H1 (cell line): ENCODE results near the gene CALHM5. TPM values are rescaled to one million over a fixed set of nuclear protein-coding genes. Genes with fewer than 3 reads are reported as not detected.

Experiments used
- CTCF ChIA-PET: fragments of 300-600 bp; sonication (Branson Sonifier 250); formaldehyde crosslinking; loops from one replicate; lab custom pipeline; 2021; ENCODE audit not compliant: partially characterized antibody; lab: Charles Lee
- POLR2A ChIA-PET: fragments of 300-600 bp; sonication (Branson Sonifier 250); formaldehyde crosslinking; loops from one replicate; lab custom pipeline; 2021; ENCODE audit warnings: inconsistent platforms; ENCODE audit not compliant: partially characterized antibody; lab: Charles Lee
- DNase-seq, 2 experiments: peaks; one replicate each; pipeline versions ENCODE4 v3.0.0 to v3.0.0-alpha.2; 2010 to 2022; ENCODE audit warnings: low spot score in 2 of 2, low read depth in 1 of 2, mixed read lengths in 1 of 2
- FAIRE-seq: peaks from 2 replicates; lab custom pipeline; 2011; peaks lifted over from hg19 to GRCh38; lab: Jason Lieb, UNC
- H2AFZ ChIP-seq: 2 replicates; pipeline ENCODE4 v1.8.1; 2012; ENCODE audit warnings: low read length, inconsistent platforms
- H2AK5ac ChIP-seq: 2 replicates; pipeline ENCODE4 v1.6.1; 2013; ENCODE audit warnings: low read depth, low read length
- H2BK120ac ChIP-seq: replicated peaks from 2 replicates; pipeline ENCODE3; 2013; ENCODE audit warnings: low read depth, low read length, inconsistent platforms
- H2BK12ac ChIP-seq: 2 replicates; pipeline ENCODE4 v1.6.1; 2013; ENCODE audit warnings: low read depth, low read length
- H2BK15ac ChIP-seq: 2 replicates; pipeline ENCODE4 v1.6.1; 2013; ENCODE audit warnings: low read length
- H2BK20ac ChIP-seq: 2 replicates; pipeline ENCODE4 v1.6.1; 2013; ENCODE audit warnings: low read length
- H2BK5ac ChIP-seq: 2 replicates; pipeline ENCODE4 v1.6.1; 2013; ENCODE audit warnings: low read depth, low read length
- H3K14ac ChIP-seq: 2 replicates; pipeline ENCODE4 v1.6.1; 2013; ENCODE audit warnings: inconsistent platforms; ENCODE audit not compliant: insufficient read length
- H3K18ac ChIP-seq: 2 replicates; pipeline ENCODE4 v1.6.1; 2013; ENCODE audit warnings: low read length; ENCODE audit errors: extremely low read depth
- H3K23ac ChIP-seq: 2 replicates; pipeline ENCODE4 v1.6.1; 2013; ENCODE audit warnings: inconsistent platforms; ENCODE audit not compliant: insufficient read length
- H3K23me2 ChIP-seq: 2 replicates; pipeline ENCODE4 v1.6.1; 2013; ENCODE audit warnings: low read depth, low read length
- H3K27ac ChIP-seq: 2 replicates; pipeline ENCODE4 v1.6.1; 2011; ENCODE audit warnings: low read depth, low read length, inconsistent platforms
- H3K27me3 ChIP-seq, 4 experiments: replicated peaks in 1 of 4; 1 replicate in 1 of 4; 2 replicates in 3 of 4; pipeline versions ENCODE4 v1.6.1 to v1.8.1; 2011 to 2013; ENCODE audit warnings: low read length in 3 of 4, mild to moderate bottlenecking in 3 of 4, inconsistent platforms in 2 of 4, mixed read lengths in 2 of 4, moderate library complexity in 1 of 4; ENCODE audit not compliant: control insufficient read depth in 3 of 4, insufficient read depth in 3 of 4; ENCODE audit errors: extremely low read depth in 1 of 4
- H3K36me3 ChIP-seq, 4 experiments: 2 replicates each; pipeline versions ENCODE4 v1.6.1 to v1.8.1; 2011 to 2013; ENCODE audit warnings: mild to moderate bottlenecking in 4 of 4, low read length in 3 of 4, moderate library complexity in 2 of 4, control low read depth in 1 of 4, inconsistent platforms in 1 of 4; ENCODE audit not compliant: insufficient read depth in 4 of 4, control insufficient read depth in 2 of 4
- H3K4ac ChIP-seq: replicated peaks from 2 replicates; pipeline ENCODE3; 2013; ENCODE audit warnings: low read length, low read depth, mixed read lengths, inconsistent platforms; ENCODE audit not compliant: insufficient read length
- H3K4me1 ChIP-seq, 4 experiments: replicated peaks in 1 of 4; 1 replicate in 1 of 4; 2 replicates in 3 of 4; pipeline versions ENCODE4 v1.6.1 to v1.8.1; 2011 to 2013; ENCODE audit warnings: low read length in 3 of 4, inconsistent platforms in 2 of 4, mixed read lengths in 1 of 4; ENCODE audit not compliant: insufficient read depth in 4 of 4, control insufficient read depth in 3 of 4
- H3K4me2 ChIP-seq, 2 experiments: 2 replicates each; pipeline versions ENCODE4 v1.6.1 to v1.8.1; 2011 to 2013; ENCODE audit warnings: low read depth in 2 of 2, low read length in 2 of 2, control low read depth in 1 of 2, inconsistent platforms in 1 of 2, mild to moderate bottlenecking in 1 of 2; ENCODE audit not compliant: insufficient read depth in 1 of 2
- H3K4me3 ChIP-seq, 4 experiments: fragments of 200-600, 300-600 bp in 1 of 4; sonication (generic), shearing (Covaris generic), sonication (Bioruptor Twin) in 1 of 4; 2 replicates each; pipeline versions ENCODE4 v1.5.1 to v1.8.1; 2011 to 2016; ENCODE audit warnings: low read length in 4 of 4, low read depth in 3 of 4, control low read depth in 2 of 4, inconsistent platforms in 2 of 4, mild to moderate bottlenecking in 2 of 4, mixed read lengths in 1 of 4, moderate library complexity in 1 of 4; ENCODE audit not compliant: insufficient read depth in 2 of 4; ENCODE audit errors: extremely low read depth in 1 of 4
- H3K56ac ChIP-seq: replicated peaks from 2 replicates; pipeline ENCODE3; 2013; ENCODE audit warnings: low read depth, mild to moderate bottlenecking, mixed read lengths, low read length, inconsistent platforms; ENCODE audit not compliant: insufficient read length
- H3K79me1 ChIP-seq: 2 replicates; pipeline ENCODE4 v1.6.1; 2013; ENCODE audit warnings: low read depth, low read length, control low read depth
- H3K79me2 ChIP-seq, 2 experiments: 2 replicates each; pipeline versions ENCODE4 v1.6.1 to v1.8.1; 2012 to 2013; ENCODE audit warnings: low read length in 2 of 2, mild to moderate bottlenecking in 2 of 2, inconsistent platforms in 1 of 2; ENCODE audit not compliant: insufficient read depth in 2 of 2, control insufficient read depth in 1 of 2
- H3K9ac ChIP-seq, 4 experiments: replicated peaks in 1 of 4; 1 replicate in 1 of 4; 2 replicates in 3 of 4; pipeline versions ENCODE4 v1.6.1 to v1.8.1; 2011 to 2013; ENCODE audit warnings: low read depth in 3 of 4, low read length in 3 of 4, control low read depth in 2 of 4, mild to moderate bottlenecking in 2 of 4, moderate library complexity in 2 of 4, inconsistent platforms in 1 of 4; ENCODE audit errors: extremely low read depth in 1 of 4
- H3K9me3 ChIP-seq, 2 experiments: 2 replicates each; pipeline versions ENCODE4 v1.6.1 to v1.8.1; 2012 to 2013; ENCODE audit warnings: mild to moderate bottlenecking in 2 of 2, moderate library complexity in 2 of 2, control low read depth in 1 of 2, inconsistent platforms in 1 of 2, low read depth in 1 of 2, low read length in 1 of 2, mixed read lengths in 1 of 2; ENCODE audit not compliant: insufficient read depth in 2 of 2
- H4K20me1 ChIP-seq, 2 experiments: replicated peaks in 1 of 2; 2 replicates each; pipeline versions ENCODE3 to v1.8.1; 2011 to 2013; ENCODE audit warnings: inconsistent platforms in 2 of 2, low read length in 2 of 2, mild to moderate bottlenecking in 1 of 2; ENCODE audit not compliant: insufficient read depth in 2 of 2, control insufficient read depth in 1 of 2
- H4K5ac ChIP-seq: 2 replicates; pipeline ENCODE4 v1.6.1; 2013; ENCODE audit warnings: low read length, low read depth, mixed read lengths, inconsistent platforms; ENCODE audit not compliant: insufficient read length
- H4K8ac ChIP-seq: 2 replicates; pipeline ENCODE4 v1.8.0; 2013; ENCODE audit warnings: mild to moderate bottlenecking, moderate library complexity, low read length, inconsistent platforms; ENCODE audit not compliant: insufficient read depth; ENCODE audit errors: extremely low read depth
- H4K91ac ChIP-seq: replicated peaks from 2 replicates; pipeline ENCODE3; 2013; ENCODE audit warnings: low read length, mixed read lengths, inconsistent platforms; ENCODE audit not compliant: insufficient read length
- CHD1 ChIP-seq: IDR thresholded peaks from 2 replicates; pipeline ENCODE4 v1.6.1; 2012; ENCODE audit warnings: low read depth, low read length, improper control_type of control experiment
- CHD2 ChIP-seq: IDR thresholded peaks from 2 replicates; pipeline ENCODE4 v1.6.1; 2012; ENCODE audit warnings: low read length, improper control_type of control experiment
- HDAC2 ChIP-seq, 2 experiments: fragments of 300-600 bp in 1 of 2; sonication (generic) in 1 of 2; IDR thresholded peaks; 2 replicates each; pipeline ENCODE4 v1.6.1; 2011 to 2012; ENCODE audit warnings: low read depth in 2 of 2, low read length in 2 of 2, mild to moderate bottlenecking in 2 of 2, moderate library complexity in 2 of 2, borderline replicate concordance in 1 of 2, inconsistent platforms in 1 of 2
- JUN ChIP-seq: IDR thresholded peaks from 2 replicates; pipeline ENCODE4 v1.6.1; 2011; ENCODE audit warnings: low read depth, mild to moderate bottlenecking, improper control_type of control experiment, low read length
- NANOG ChIP-seq: IDR thresholded peaks from 2 replicates; pipeline ENCODE4 v1.6.1; 2011; ENCODE audit warnings: low read length, low read depth, mild to moderate bottlenecking, inconsistent platforms; ENCODE audit not compliant: insufficient read depth, poor library complexity, severe bottlenecking
- PHF8 ChIP-seq: fragments of 200-600 bp; sonication (generic); conservative IDR thresholded peaks from 2 replicates; pipeline ENCODE4 v1.7.1; 2012; ENCODE audit warnings: low read depth, mild to moderate bottlenecking, inconsistent platforms, low read length, moderate library complexity
- POLR2AphosphoS5 ChIP-seq: IDR thresholded peaks from 2 replicates; pipeline ENCODE4 v1.6.1; 2011; ENCODE audit warnings: low read depth, low read length
- RBBP5 ChIP-seq: IDR thresholded peaks from 2 replicates; pipeline ENCODE4 v1.7.1; 2012; ENCODE audit warnings: low read depth, mild to moderate bottlenecking, inconsistent platforms, low read length, moderate library complexity, borderline replicate concordance
- RNF2 ChIP-seq: fragments of 200-900, 300-1000 bp; sonication (generic); IDR thresholded peaks from 2 replicates; pipeline ENCODE4 v1.7.1; 2016; ENCODE audit warnings: borderline replicate concordance, low read depth, mild to moderate bottlenecking, antibody characterized with exemption, low read length; ENCODE audit not compliant: poor library complexity, severe bottlenecking; ENCODE audit errors: missing control alignments
- SAP30 ChIP-seq: fragments of 300-600 bp; sonication (generic); IDR thresholded peaks from 2 replicates; pipeline ENCODE4 v1.7.1; 2012; ENCODE audit warnings: low read length, moderate library complexity, mild to moderate bottlenecking, inconsistent platforms; ENCODE audit not compliant: insufficient read depth, insufficient replicate concordance
- SIN3A ChIP-seq, 2 experiments: IDR thresholded peaks in 1 of 2; conservative IDR thresholded peaks in 1 of 2; 2 replicates each; pipeline ENCODE4 v1.6.1; 2011 to 2012; ENCODE audit warnings: low read length in 2 of 2, improper control_type of control experiment in 1 of 2, low read depth in 1 of 2, mild to moderate bottlenecking in 1 of 2
- SP1 ChIP-seq: IDR thresholded peaks from 2 replicates; pipeline ENCODE4 v1.6.1; 2011; ENCODE audit warnings: low read depth, low read length
- WGBS, 2 experiments: shearing (Covaris generic) in 1 of 2; methylation state at CpG; one replicate each; pipeline versions ENCODE4 v1.1.6 to v1.1.7; 2013 to 2015; ENCODE audit warnings: low lambda C conversion rate in 2 of 2, mixed read lengths in 2 of 2, inconsistent platforms in 1 of 2, low coverage in 1 of 2, missing lambda C conversion rate in 1 of 2; ENCODE audit not compliant: insufficient replicate concordance in 2 of 2, insufficient coverage in 1 of 2, insufficient read length in 1 of 2; ENCODE audit errors: extremely low coverage in 1 of 2, missing lambda C conversion rate in 1 of 2; 5-methylcytosine and 5-hydroxymethylcytosine counted together
- polyA plus RNA-seq, 7 experiments: library from polyadenylated mRNA; depleted of rRNA in 3 of 7; stranded (reverse) in 5 of 7; unstranded in 2 of 7; fragments of >200 nt in 5 of 7; fragments of 200-250 nt in 2 of 7; gene quantifications; 1 replicate in 5 of 7; 2 replicates in 1 of 7; 4 replicates in 1 of 7; pipeline versions ENCODE4 v1.2.1 to v1.2.3, GENCODE V29; 2011 to 2013; ENCODE audit warnings: missing spikeins in 2 of 7, mixed read lengths in 2 of 7
- total RNA-seq: library from RNA; stranded (reverse); fragmentation: NEBNext Ultra II Directional; extraction: Animal tissue kit (Norgen Biotek cat#: 25700); gene quantifications from 2 replicates; pipeline ENCODE4 v1.2.1, GENCODE V29; 2021

The CALHM5 gene
- total and polyA plus RNA-seq, 2 of the 8 experiments (the other 6 are each of a cell fraction or from before 2014, with no cell fraction given) = 0.05 to 0.09 TPM

GRCh38 chr6:116492331-116493067 lies 18.9 kb upstream of the CALHM5 start:
- Histone ChIP-seq H2AFZ (0 out of 2 replicates have a peak overlapping the region, but pooled peaks have one; percentile 46), H3K9ac (no peak overlapping the region), H2BK15ac (no peak overlapping the region), H3K79me1 (no peaks in the 10 kb centered on the region), H4K5ac (no peak overlapping the region), H3K23me2 (no peaks in the 10 kb centered on the region), H3K4me2 (no peak overlapping the region), H2BK12ac (no peak overlapping the region), H3K4ac (no peak overlapping the region), H3K79me2 (no peaks in the 10 kb centered on the region), H3K27ac (no peak overlapping the region), H3K56ac (no peak overlapping the region), H2AK5ac (no peak overlapping the region), H3K14ac (no peak overlapping the region), H3K9me3 (no peaks in the 10 kb centered on the region), H3K4me3 (no peak overlapping the region), H3K18ac (no peak overlapping the region), H3K4me1 (no peaks in the 10 kb centered on the region), H3K36me3 (no peaks in the 10 kb centered on the region), H4K20me1 (no peaks in the 10 kb centered on the region), H3K23ac (no peak overlapping the region), H2BK20ac (no peak overlapping the region), H2BK120ac (no peak overlapping the region), H4K8ac (no peak overlapping the region), H4K91ac (no peak overlapping the region), H2BK5ac (no peak overlapping the region), H3K27me3 (no peaks in the 10 kb centered on the region)
- FAIRE-seq (no peak), DNase-seq (no peak)
- POLR2A ChIA-PET = no interaction called here
- CTCF ChIA-PET = interaction anchor here (0.8 to 1.1 kb wide), 7 partner anchors 9 to 205 kb away, joined by 3 to 4 read pairs (median 3); no protein-coding TSS in a partner anchor
- WGBS, 2 experiments = 73% methylated on average over 6 of the region's 6 CpGs; no CpG with 5 or more reads in 1 of the 2 experiments
- TF ChIP-seq SP1 = no peak
- no peak for TF ChIP-seq SAP30
- no peak for TF ChIP-seq CHD1
- no peak for TF ChIP-seq RBBP5
- TF ChIP-seq RNF2 = no peak
- TF ChIP-seq PHF8 = no peak
- TF ChIP-seq HDAC2 (IDR thresholded peaks at IDR 0.05; ENCODE audit: borderline replicate concordance in 1 of 2, low read depth in 2 of 2, low read length in 2 of 2) = no peak
- no peak for TF ChIP-seq SIN3A (conservative IDR thresholded peaks at IDR 0.05 in 1 of 2, IDR thresholded peaks at IDR 0.05 in 1 of 2; ENCODE audit: low read depth in 1 of 2, low read length in 2 of 2)
- no peak for TF ChIP-seq JUN
- TF ChIP-seq CHD2 = no peak
- TF ChIP-seq NANOG = no peak
- TF ChIP-seq POLR2AphosphoS5 = no peak
